Left ventricle myocardium superior (tissue), 1 donor: Measurements from ENCODE around the gene BEST2. TPM values are rescaled to one million over a fixed set of nuclear protein-coding genes. Genes with fewer than 3 reads are reported as not detected.

Experiments
- microRNA-seq: library from miRNA; unstranded; fragments of <30 nt; microRNA quantifications from one replicate; pipeline ENCODE4 v1.2.0, GENCODE V29; 2020; ENCODE audit warnings: borderline number of aligned reads
- total RNA-seq: library from RNA; stranded (reverse); fragmentation: NEBNext Ultra II Directional; extraction: Animal tissue kit (Norgen Biotek cat#: 25700); gene quantifications from one replicate; pipeline ENCODE4 v1.2.1, GENCODE V29; 2021
- donor health status: DM: no; HTN: yes; CAD: no; lungs with severe emphysema.

Gene BEST2
- total RNA-seq, 1 donor from 2014 or later = not detected

Small RNA genes lying within 50 kb of the gene (microRNA-seq; reads per million reads assigned to microRNA genes)
- gene MIR5684 = not detected

Other genes starting within 250 kb of the BEST2 start
- gene ZNF564, start 200.3 kb upstream of the BEST2 start, total RNA-seq = 9.6 TPM
- 5.1 TPM for gene ZNF490, start 141.0 kb upstream of the BEST2 start, total RNA-seq
- gene ZNF791, start 140.9 kb upstream of the BEST2 start, total RNA-seq = 15.5 TPM
- 32.5 TPM for gene MAN2B1, start 85.0 kb upstream of the BEST2 start, total RNA-seq
- 8.7 TPM for gene WDR83, start 85.0 kb upstream of the BEST2 start, total RNA-seq
- 60.2 TPM for gene DHPS, start 69.9 kb upstream of the BEST2 start, total RNA-seq
- gene GNG14, start 63.8 kb upstream of the BEST2 start, total RNA-seq = not detected
- gene FBXW9, start 55.2 kb upstream of the BEST2 start, total RNA-seq = 1.7 TPM
- gene TNPO2, start 27.9 kb upstream of the BEST2 start, total RNA-seq = 36.0 TPM
- gene TRIR, start 17.1 kb upstream of the BEST2 start, total RNA-seq = 127 TPM
- gene GET3, start 14.3 kb upstream of the BEST2 start, total RNA-seq = 64.7 TPM
- gene HOOK2, start 23.8 kb downstream of the BEST2 start, total RNA-seq = 44.9 TPM
- 24.2 TPM for gene JUNB, start 39.7 kb downstream of the BEST2 start, total RNA-seq
- 750 TPM for gene PRDX2, start 50.0 kb downstream of the BEST2 start, total RNA-seq
- 2.2 TPM for gene THSD8, start 50.3 kb downstream of the BEST2 start, total RNA-seq
- gene RNASEH2A, start 54.8 kb downstream of the BEST2 start, total RNA-seq = 4.5 TPM
- gene RTBDN, start 82.8 kb downstream of the BEST2 start, total RNA-seq = not detected
- gene MAST1, start 86.7 kb downstream of the BEST2 start, total RNA-seq = 0.12 TPM
- 19.2 TPM for gene DNASE2, start 129.7 kb downstream of the BEST2 start, total RNA-seq
- gene KLF1, start 135.4 kb downstream of the BEST2 start, total RNA-seq = not detected
- 30.5 TPM for gene GCDH, start 139.4 kb downstream of the BEST2 start, total RNA-seq
- not detected for gene SYCE2, start 167.5 kb downstream of the BEST2 start, total RNA-seq
- 38.5 TPM for gene FARSA, start 181.9 kb downstream of the BEST2 start, total RNA-seq
- gene CALR, start 186.8 kb downstream of the BEST2 start, total RNA-seq = 422 TPM
- 188 TPM for gene RAD23A, start 194.1 kb downstream of the BEST2 start, total RNA-seq
- gene GADD45GIP1, start 205.4 kb downstream of the BEST2 start, total RNA-seq = 28.7 TPM
- gene DAND5, start 217.8 kb downstream of the BEST2 start, total RNA-seq = 11.2 TPM
- 171 TPM for gene NFIX, start 243.7 kb downstream of the BEST2 start, total RNA-seq